AG04449 (cell line): ENCODE data around the gene MLPH.

Source experiments
- CTCF ChIA-PET: fragments of 350-600 bp; formaldehyde crosslinking; extraction: SDS; loops from one replicate; lab custom pipeline; 2021; ENCODE audit warnings: antibody characterized with exemption; lab: Yijun Ruan, JAX
- POLR2A ChIA-PET: fragments of 400-600, 350-600 bp; formaldehyde crosslinking; extraction: SDS; loops from one replicate; lab custom pipeline; 2020; ENCODE audit warnings: antibody characterized with exemption, inconsistent platforms; lab: Yijun Ruan, JAX
- DNase-seq: peaks from one replicate; pipeline ENCODE4 v3.0.0-alpha.2; 2010; ENCODE audit warnings: low read depth, low spot score
- H3K4me3 ChIP-seq: 2 replicates; pipeline ENCODE4 v1.5.1; 2011; ENCODE audit warnings: low read depth, mild to moderate bottlenecking, control low read depth, low read length
- CTCF ChIP-seq: IDR thresholded peaks from one replicate; pipeline ENCODE4 v1.5.1; 2011; ENCODE audit warnings: mild to moderate bottlenecking, moderate library complexity, low read length, control low read depth, inconsistent platforms; ENCODE audit not compliant: insufficient read depth; ENCODE audit errors: missing control alignments

MLPH gene

GRCh38 chr2:237453671-237454070 lies 33.4 kb upstream of the MLPH start:
- POLR2A ChIA-PET = interaction anchor here (1.1 kb wide), 1 partner anchor 12 kb away, joined by 5 read pairs; no protein-coding TSS in a partner anchor
- CTCF ChIA-PET = interaction anchor here (1.2 to 10.5 kb wide), 4 partner anchors 15 to 32 kb away, joined by 3 to 115 read pairs (median 34); no protein-coding TSS in a partner anchor
- TF ChIP-seq CTCF = no peak
- no peak for DNase-seq
- no peak overlapping the region for H3K4me3 ChIP-seq

GRCh38 chr2:237455764-237456163 lies 31.3 kb upstream of the MLPH start:
- ChIA-PET POLR2A (interaction anchor here (1.2 kb wide), 3 partner anchors 14 to 42 kb away, joined by 5 to 10 read pairs (median 5); partner anchors contain the start of gene COL6A3), CTCF (interaction anchor here (1.0 to 10.5 kb wide), 7 partner anchors 9 to 35 kb away, joined by 4 to 115 read pairs (median 6); no protein-coding TSS in a partner anchor)
- H3K4me3 ChIP-seq = no peak overlapping the region
- TF ChIP-seq CTCF = no peak
- DNase-seq = no peak

- peak; percentile 59 for DNase-seq
- CTCF ChIA-PET = interaction anchor here (1.0 to 10.5 kb wide), 8 partner anchors 9 to 56 kb away, joined by 3 to 115 read pairs (median 6); no protein-coding TSS in a partner anchor
These were observed 30.7 kb upstream of the MLPH start for GRCh38 chr2:237456200-237456843.

GRCh38 chr2:237457388-237457941 lies 29.6 kb upstream of the MLPH start:
- ChIA-PET POLR2A (no interaction called here), CTCF (interaction anchor here (1.0 to 10.5 kb wide), 9 partner anchors 8 to 55 kb away, joined by 3 to 115 read pairs (median 6); no protein-coding TSS in a partner anchor)
- DNase-seq = no peak
- TF ChIP-seq CTCF = no peak
- H3K4me3 ChIP-seq = no peak overlapping the region

More at GRCh38 chr2:237456200-237456843, 30.7 kb upstream of the MLPH start:
- POLR2A ChIA-PET = interaction anchor here (1.2 kb wide), 3 partner anchors 15 to 42 kb away, joined by 5 to 10 read pairs (median 5); partner anchors contain the start of gene COL6A3
- no peak for TF ChIP-seq CTCF
- no peak overlapping the region for H3K4me3 ChIP-seq

- no peak for DNase-seq
- no peak for TF ChIP-seq CTCF
- CTCF ChIA-PET = interaction anchor here (0.9 to 4.7 kb wide), 10 partner anchors 8 to 44 kb away, joined by 3 to 25 read pairs (median 5); partner anchors contain the start of gene COL6A3
- no peak overlapping the region for H3K4me3 ChIP-seq
- POLR2A ChIA-PET = interaction anchor here (0.6 kb wide), 1 partner anchor 48 kb away, joined by 3 read pairs; no protein-coding TSS in a partner anchor
These were observed 28.5 kb upstream of the MLPH start for GRCh38 chr2:237458519-237458918.
